ENCODE measurements around the gene AJM1.
"Not testable (repeated sequence)": the region's sequence is repeated elsewhere in the genome, so short reads cannot be mapped to it uniquely, and the experiment has no call there.

Gene AJM1

DNA sequence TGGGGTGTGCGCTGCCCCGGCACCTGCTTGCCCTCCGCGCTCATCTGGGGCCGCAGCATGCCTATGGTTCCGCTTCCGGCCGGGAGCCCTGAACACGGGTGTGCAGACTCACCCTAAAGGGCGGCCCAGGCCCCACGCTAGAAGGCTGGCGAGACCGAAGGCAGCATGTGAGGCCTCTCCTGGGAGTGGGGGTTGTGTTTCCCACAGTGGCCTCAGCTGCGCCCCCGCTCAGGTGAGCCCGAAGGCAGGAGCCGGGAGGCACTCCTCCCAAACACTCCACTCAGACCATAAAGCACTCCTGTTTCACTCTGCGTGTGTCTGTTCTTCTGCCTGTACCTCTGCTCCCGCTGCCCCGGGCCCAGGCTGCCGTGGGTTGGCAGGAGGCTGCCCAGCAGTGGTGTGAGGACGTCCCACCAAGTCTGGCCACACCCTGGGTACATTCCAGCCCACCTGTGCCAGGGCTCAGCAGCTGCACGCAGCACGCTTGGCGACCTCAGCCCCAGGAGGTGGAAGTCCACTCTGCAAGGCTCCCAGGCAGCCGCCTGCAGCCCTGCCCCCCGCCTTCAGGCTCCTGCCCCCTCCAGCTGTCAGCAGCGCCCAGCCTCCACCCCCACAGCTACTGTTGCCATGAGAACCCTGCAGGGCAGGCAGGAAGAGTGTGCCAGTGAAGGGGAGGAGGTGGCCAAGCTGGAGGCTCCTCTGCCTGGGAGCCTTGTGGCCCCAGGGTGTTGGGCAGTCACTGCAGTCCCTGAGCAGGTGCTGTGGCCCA lies 1.2 kb upstream of the AJM1 start:
- H3K4me3 ChIP-seq (ENCODE audit: low read depth, low read length): no peak overlapping the region
- peak; percentile 92 for DNase-seq
- H3K27me3 ChIP-seq: no peaks in the 10 kb centered on the region
- H3K36me3 ChIP-seq: peaks cover 37% of the 10 kb centered on the region
- no peaks in the 10 kb centered on the region for H3K9me3 ChIP-seq
- no peak for TF ChIP-seq CTCF (IDR thresholded peaks at IDR 0.05; ENCODE audit: low read depth, low read length)
- peaks cover 38% of the 10 kb centered on the region for H3K4me1 ChIP-seq

GRCh38 chr9:136841646-136842379 lies 465 bp upstream of the AJM1 start:
- DNase-seq; H3K27me3 ChIP-seq; H3K4me3 ChIP-seq (ENCODE audit: low read depth, low read length); H3K9me3 ChIP-seq: not testable (repeated sequence)
- peaks cover 30% of the 10 kb centered on the region for H3K36me3 ChIP-seq
- H3K4me1 ChIP-seq: peaks cover 38% of the 10 kb centered on the region

DNA sequence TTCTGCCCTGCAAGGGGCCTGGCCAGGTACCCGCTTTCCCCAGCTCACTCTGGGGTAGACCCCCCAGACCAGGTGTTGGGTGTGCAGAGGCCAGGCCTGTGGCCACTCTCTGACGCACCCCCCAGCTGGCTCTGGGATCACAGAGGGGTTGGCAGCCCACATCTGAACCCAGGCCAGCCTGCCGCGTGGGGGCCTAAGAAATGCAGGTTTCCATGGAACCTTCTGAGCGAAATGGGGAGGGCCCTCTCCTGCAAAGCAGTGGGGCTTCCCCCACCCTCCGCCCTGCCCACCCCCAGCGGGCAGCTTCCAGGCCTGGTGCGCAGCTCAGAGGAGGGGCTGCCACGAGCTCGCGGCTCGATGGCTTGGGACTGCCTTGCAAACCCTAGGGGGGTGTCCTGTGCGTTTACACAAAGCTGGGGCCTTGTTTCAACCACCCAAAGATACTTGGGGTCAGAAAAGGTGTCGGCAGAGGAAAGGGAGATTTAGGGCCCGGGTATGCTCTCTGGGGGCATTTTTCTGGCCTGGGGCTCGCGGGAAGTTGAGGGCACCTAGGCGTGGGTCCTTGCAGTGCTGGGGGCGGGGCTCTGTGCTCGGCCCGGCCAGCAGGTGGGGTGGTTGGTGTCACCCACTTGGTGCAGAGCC lies 1.0 kb downstream of the AJM1 start:
- Histone ChIP-seq H3K4me1 (peaks cover 38% of the 10 kb centered on the region), H3K36me3 (peaks cover 22% of the 10 kb centered on the region), H3K4me3 (ENCODE audit: low read depth, low read length) (peak overlapping the region; percentile 35)
- DNase-seq, H3K9me3 ChIP-seq, H3K27me3 ChIP-seq: not testable (repeated sequence)

GRCh38 chr9:136843801-136844740 lies 1.8 kb downstream of the AJM1 start:
- Histone ChIP-seq H3K36me3 (peaks cover 14% of the 10 kb centered on the region), H3K4me1 (peaks cover 38% of the 10 kb centered on the region)
- H3K9me3 ChIP-seq; H3K4me3 ChIP-seq (ENCODE audit: low read depth, low read length); H3K27me3 ChIP-seq: not testable (repeated sequence)
- peak; percentile 65 for DNase-seq
- peak; percentile 39 for TF ChIP-seq CTCF (IDR thresholded peaks at IDR 0.05; ENCODE audit: low read depth, low read length)

- Histone ChIP-seq H3K36me3 (peaks cover 5% of the 10 kb centered on the region), H3K4me1 (peaks cover 32% of the 10 kb centered on the region), H3K9me3 (no peaks in the 10 kb centered on the region), H3K27me3 (no peaks in the 10 kb centered on the region), H3K4me3 (ENCODE audit: low read depth, low read length) (no peak overlapping the region)
- no peak for DNase-seq
- TF ChIP-seq CTCF (IDR thresholded peaks at IDR 0.05; ENCODE audit: low read depth, low read length): no peak
Measured at GRCh38 chr9:136844761-136845464, 2.6 kb downstream of the AJM1 start.

DNA sequence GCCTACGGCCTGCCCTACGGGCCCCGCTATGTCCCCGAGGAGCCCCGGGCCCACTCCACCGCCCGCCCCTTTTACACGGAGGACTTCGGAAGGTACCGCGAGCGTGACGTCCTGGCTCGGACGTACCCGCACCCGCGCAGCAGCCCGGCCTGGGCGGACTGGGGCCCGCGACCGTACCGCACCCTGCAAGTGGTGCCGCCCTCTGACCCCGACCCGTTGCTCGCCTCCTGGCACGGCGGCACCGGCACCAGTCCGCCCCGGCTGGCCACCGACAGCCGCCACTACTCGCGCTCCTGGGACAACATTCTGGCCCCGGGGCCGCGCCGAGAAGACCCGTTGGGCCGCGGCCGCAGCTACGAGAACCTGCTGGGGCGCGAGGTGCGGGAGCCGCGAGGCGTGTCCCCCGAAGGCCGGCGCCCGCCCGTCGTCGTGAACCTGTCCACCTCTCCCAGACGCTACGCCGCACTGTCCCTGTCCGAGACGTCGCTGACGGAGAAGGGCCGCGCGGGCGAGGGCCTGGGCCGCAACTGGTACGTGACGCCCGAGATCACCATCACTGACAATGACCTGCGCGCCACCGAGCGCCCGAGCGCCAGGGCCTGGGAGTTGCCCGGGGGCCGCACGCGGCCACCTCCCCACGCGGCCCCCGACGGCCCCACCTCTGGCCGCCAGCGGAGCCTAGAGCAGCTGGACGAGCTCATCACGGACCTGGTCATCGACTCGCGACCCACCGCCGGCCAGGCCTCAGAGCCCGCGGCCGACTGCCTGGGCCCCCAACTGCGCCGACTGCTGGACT lies 3.4 kb downstream of the AJM1 start:
- Histone ChIP-seq H3K4me3 (ENCODE audit: low read depth, low read length) (no peak overlapping the region), H3K4me1 (peaks cover 25% of the 10 kb centered on the region), H3K27me3 (no peaks in the 10 kb centered on the region), H3K36me3 (peaks cover under 1% of the 10 kb centered on the region; the same call in 1 of the 2 replicates), H3K9me3 (no peaks in the 10 kb centered on the region)
- no peak for DNase-seq
- no peak for TF ChIP-seq CTCF (IDR thresholded peaks at IDR 0.05; ENCODE audit: low read depth, low read length)
